Endothelial cell of umbilical vein (primary cell): Measurements from ENCODE around the gene PLCB4.
"Not testable (repeated sequence)": the region's sequence is repeated elsewhere in the genome, so short reads cannot be mapped to it uniquely, and the experiment has no call there.

Experiments
- EZH2 ChIP-seq: IDR thresholded peaks from 2 replicates; pipeline ENCODE4 v1.6.1; 2012; ENCODE audit warnings: borderline replicate concordance, low read depth, mild to moderate bottlenecking, moderate library complexity, low read length, inconsistent platforms; ENCODE audit not compliant: severe bottlenecking
- FOS ChIP-seq: IDR thresholded peaks from 2 replicates; pipeline ENCODE4 v1.6.1; 2011; ENCODE audit warnings: mild to moderate bottlenecking, low read length, moderate library complexity, borderline replicate concordance; ENCODE audit not compliant: insufficient read depth
- JUN ChIP-seq: IDR thresholded peaks from 2 replicates; pipeline ENCODE4 v1.6.1; 2011; ENCODE audit warnings: borderline replicate concordance, low read depth; ENCODE audit not compliant: insufficient read length, insufficient read depth
- POLR2A ChIP-seq: IDR thresholded peaks from 2 replicates; pipeline ENCODE4 v1.6.1; 2012; ENCODE audit warnings: low read depth, mild to moderate bottlenecking, control low read depth, low read length
- POLR2AphosphoS5 ChIP-seq: IDR thresholded peaks from 2 replicates; pipeline ENCODE4 v1.6.1; 2012; ENCODE audit warnings: low read depth, mild to moderate bottlenecking, control low read depth, low read length, moderate library complexity; ENCODE audit not compliant: insufficient read depth
- TF ChIP-seq, protein P1 (sequence below), 2 donors: IDR thresholded peaks; 1 replicate in 1 of 2; 2 replicates in 1 of 2; pipeline ENCODE4 v1.5.1; 2011; ENCODE audit warnings: low read length in 2 of 2, mild to moderate bottlenecking in 2 of 2, moderate library complexity in 2 of 2, control low read depth in 1 of 2, inconsistent platforms in 1 of 2, low read depth in 1 of 2; ENCODE audit not compliant: insufficient read depth in 1 of 2; ENCODE audit errors: extremely low read depth in 1 of 2

DNA sequence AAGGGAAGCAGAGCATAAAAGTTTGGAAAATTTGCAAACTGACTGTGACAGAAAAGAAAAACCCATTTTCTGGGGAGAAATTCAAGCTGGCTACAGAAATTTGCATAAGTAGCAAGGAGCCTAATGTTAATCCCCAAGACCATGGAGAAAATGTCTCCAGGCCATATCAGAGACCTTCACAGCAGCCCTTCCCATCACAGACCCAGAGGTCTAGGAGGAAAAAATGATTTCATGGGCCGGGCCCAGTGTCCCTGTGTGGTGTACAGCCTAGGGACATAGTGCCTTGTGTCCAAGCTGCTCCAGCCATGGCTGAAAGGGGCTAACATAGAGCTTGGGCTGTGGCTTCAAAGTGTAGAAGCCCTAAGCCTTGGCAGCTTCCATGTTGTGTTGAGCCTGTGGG lies 83.3 kb downstream of the PLCB4 start:
- TF ChIP-seq, protein P1, sequence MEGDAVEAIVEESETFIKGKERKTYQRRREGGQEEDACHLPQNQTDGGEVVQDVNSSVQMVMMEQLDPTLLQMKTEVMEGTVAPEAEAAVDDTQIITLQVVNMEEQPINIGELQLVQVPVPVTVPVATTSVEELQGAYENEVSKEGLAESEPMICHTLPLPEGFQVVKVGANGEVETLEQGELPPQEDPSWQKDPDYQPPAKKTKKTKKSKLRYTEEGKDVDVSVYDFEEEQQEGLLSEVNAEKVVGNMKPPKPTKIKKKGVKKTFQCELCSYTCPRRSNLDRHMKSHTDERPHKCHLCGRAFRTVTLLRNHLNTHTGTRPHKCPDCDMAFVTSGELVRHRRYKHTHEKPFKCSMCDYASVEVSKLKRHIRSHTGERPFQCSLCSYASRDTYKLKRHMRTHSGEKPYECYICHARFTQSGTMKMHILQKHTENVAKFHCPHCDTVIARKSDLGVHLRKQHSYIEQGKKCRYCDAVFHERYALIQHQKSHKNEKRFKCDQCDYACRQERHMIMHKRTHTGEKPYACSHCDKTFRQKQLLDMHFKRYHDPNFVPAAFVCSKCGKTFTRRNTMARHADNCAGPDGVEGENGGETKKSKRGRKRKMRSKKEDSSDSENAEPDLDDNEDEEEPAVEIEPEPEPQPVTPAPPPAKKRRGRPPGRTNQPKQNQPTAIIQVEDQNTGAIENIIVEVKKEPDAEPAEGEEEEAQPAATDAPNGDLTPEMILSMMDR (IDR thresholded peaks at IDR 0.05; ENCODE audit: extremely low read depth in 1 of 2, insufficient read depth in 1 of 2, low read depth in 1 of 2, low read length in 2 of 2): not testable (repeated sequence)
- TF ChIP-seq POLR2A, POLR2AphosphoS5, FOS, JUN, EZH2: not testable (repeated sequence)
